ENCODE data around the gene TEFM. TPM values are rescaled to one million over a fixed set of nuclear protein-coding genes. Genes with fewer than 3 reads are reported as not detected.

Gene TEFM
- total RNA-seq, 2 experiments from 2014 or later = 14.8 to 14.9 TPM

Small RNA genes lying within 50 kb of the gene (small RNA-seq; reads per million reads assigned to genes)
- not detected for gene RNU6-298P

Other genes with a start within 250 kb of the TEFM start
- gene CRLF3, start 81.5 kb downstream of the TEFM start, total RNA-seq (2014; rRNA removed; shearing (Covaris generic)) = 26.4 and 29.4 TPM in 2 replicates
- 45.3 and 51.4 TPM in 2 replicates for gene CRLF3, start 81.5 kb downstream of the TEFM start, total RNA-seq (2022)
- gene ATAD5, start 74.3 kb downstream of the TEFM start, total RNA-seq (2014; rRNA removed; shearing (Covaris generic)) = 20.9 and 21.4 TPM in 2 replicates
- 35.9 and 40.9 TPM in 2 replicates for gene ATAD5, start 74.3 kb downstream of the TEFM start, total RNA-seq (2022)
- gene ADAP2, start 15.7 kb upstream of the TEFM start, total RNA-seq (2014; rRNA removed; shearing (Covaris generic)) = 1.4 TPM in 1 of 2 replicates, not detected in the other
- gene ADAP2, start 15.7 kb upstream of the TEFM start, total RNA-seq (2022) = 2.6 and 2.8 TPM in 2 replicates
- gene RNF135, start 64.8 kb upstream of the TEFM start, total RNA-seq (2014; rRNA removed; shearing (Covaris generic)) = not detected in 2 replicates
- gene RNF135, start 64.8 kb upstream of the TEFM start, total RNA-seq (2022) = 0.29 TPM in 1 of 2 replicates, not detected in the other
- gene NF1, start 188.7 kb upstream of the TEFM start, total RNA-seq (2014; rRNA removed; shearing (Covaris generic)) = 24.0 and 38.7 TPM in 2 replicates
- gene NF1, start 188.7 kb upstream of the TEFM start, total RNA-seq (2022) = 64.8 and 72.0 TPM in 2 replicates